Cardiac atrium fibroblast (primary cell): ENCODE measurements around the gene HOXB13. TPM values are rescaled to one million over a fixed set of nuclear protein-coding genes. Genes with fewer than 3 reads are reported as not detected.

Experiments used
- total RNA-seq: library from RNA; depleted of rRNA; stranded (reverse); fragments of >200 nt; gene quantifications from 2 replicates; pipeline ENCODE4 v1.2.3, GENCODE V29; 2015

Gene HOXB13
- not detected in 2 replicates for total RNA-seq

GRCh38 chr17:48728232-48729231, at the start of gene HOXB13:
Gene HOXB13 (minus strand): TSS chr17:48728750. CDS start chr17:48728593, 157 bp downstream.

GRCh38 chr17:48722915-48723422, 5.6 kb downstream of the HOXB13 start, which contains the start of gene PRAC2:
Gene PRAC2 (plus strand): TSS chr17:48723185. CDS start chr17:48724411, 1,226 bp downstream.

GRCh38 chr17:48722201-48722907, 6.2 kb downstream of the HOXB13 start, which contains the start of gene PRAC1:
Gene PRAC1 (minus strand): TSS chr17:48722518. CDS start chr17:48722392, 126 bp downstream.

Other genes with a start within 250 kb of the HOXB13 start
- gene HOXB1, start 197.7 kb downstream of the HOXB13 start, total RNA-seq: not detected in 2 replicates
- 2.1 and 6.9 TPM in 2 replicates for gene HOXB2, start 183.6 kb downstream of the HOXB13 start, total RNA-seq
- not detected in 2 replicates for gene HOXB4, start 150.4 kb downstream of the HOXB13 start, total RNA-seq
- under 0.01 and 0.36 TPM in 2 replicates for gene HOXB3, start 138.5 kb downstream of the HOXB13 start, total RNA-seq
- gene HOXB5, start 135.0 kb downstream of the HOXB13 start, total RNA-seq: not detected in 2 replicates
- not detected in 2 replicates for gene HOXB6, start 123.8 kb downstream of the HOXB13 start, total RNA-seq
- not detected in 2 replicates for gene HOXB7, start 117.7 kb downstream of the HOXB13 start, total RNA-seq
- not detected in 2 replicates for gene HOXB8, start 113.5 kb downstream of the HOXB13 start, total RNA-seq
- gene HOXB9, start 102.4 kb downstream of the HOXB13 start, total RNA-seq: not detected in 2 replicates
- not detected in 2 replicates for gene PRAC1, start 6.2 kb downstream of the HOXB13 start, total RNA-seq
- gene PRAC2, start 5.6 kb downstream of the HOXB13 start, total RNA-seq: not detected in 2 replicates
- 0.16 TPM in 1 of 2 replicates, not detected in the other for gene TTLL6, start 88.5 kb upstream of the HOXB13 start, total RNA-seq
- 36.0 and 67.0 TPM in 2 replicates for gene CALCOCO2, start 102.3 kb upstream of the HOXB13 start, total RNA-seq
- gene ATP5MC1, start 164.0 kb upstream of the HOXB13 start, total RNA-seq: 101 and 105 TPM in 2 replicates
- 72.6 and 78.7 TPM in 2 replicates for gene UBE2Z, start 179.7 kb upstream of the HOXB13 start, total RNA-seq
- 123 and 145 TPM in 2 replicates for gene SNF8, start 216.1 kb upstream of the HOXB13 start, total RNA-seq
- gene GIP, start 239.8 kb upstream of the HOXB13 start, total RNA-seq: not detected in 2 replicates